HEK293 (cell line): ENCODE measurements around the gene DSN1.

Experiments
- CTCF ChIA-PET: fragments of 350-600 bp; formaldehyde crosslinking; extraction: SDS; loops from one replicate; lab custom pipeline; 2021; ENCODE audit warnings: antibody characterized with exemption; lab: Yijun Ruan, JAX
- POLR2A ChIA-PET: fragments of 300-600 bp; formaldehyde crosslinking; extraction: SDS; loops from one replicate; lab custom pipeline; 2020; ENCODE audit warnings: antibody characterized with exemption, inconsistent platforms; lab: Yijun Ruan, JAX
- H3K27ac ChIP-seq: fragments of 200-500 bp; sonication (Bioruptor generic); 2 replicates; pipeline ENCODE4 v1.5.1; 2014; ENCODE audit warnings: low read depth, low read length, control low read depth, inconsistent platforms; ENCODE audit errors: extremely low read depth
- H3K36me3 ChIP-seq, 2 experiments: fragments of 200-500 bp in 1 of 2; sonication (Bioruptor generic) in 1 of 2; 1 replicate in 1 of 2; 2 replicates in 1 of 2; pipeline ENCODE4 v1.5.1; 2014 to 2017; ENCODE audit warnings: inconsistent platforms in 2 of 2, low read length in 2 of 2; ENCODE audit not compliant: control insufficient read depth in 2 of 2, insufficient read depth in 1 of 2
- H3K4me1 ChIP-seq: fragments of 200-500 bp; sonication (Bioruptor generic); 2 replicates; pipeline ENCODE4 v1.5.1; 2014; ENCODE audit warnings: mild to moderate bottlenecking, low read length, inconsistent platforms; ENCODE audit not compliant: control insufficient read depth, insufficient read depth
- H3K4me3 ChIP-seq: 2 replicates; pipeline ENCODE4 v1.5.1; 2011; ENCODE audit warnings: low read depth, mild to moderate bottlenecking, control low read depth, low read length, moderate library complexity
- H3K9me3 ChIP-seq: fragments of 200-500 bp; sonication (Bioruptor generic); 2 replicates; pipeline ENCODE4 v1.5.1; 2014; ENCODE audit warnings: low read depth, low read length, inconsistent platforms; ENCODE audit not compliant: control insufficient read depth, insufficient read depth
- FEZF1 ChIP-seq: fragments of 450-650 bp; formaldehyde crosslinking; IDR thresholded peaks from 2 replicates; pipeline ENCODE4 v1.5.1; 2016; ENCODE audit warnings: missing biosample characterization, missing genetic modification characterization
- GLIS2 ChIP-seq: fragments of 450-650 bp; formaldehyde crosslinking; IDR thresholded peaks from 2 replicates; pipeline ENCODE4 v1.5.1; 2016; ENCODE audit warnings: missing biosample characterization, missing genetic modification characterization
- HOXC10 ChIP-seq: sonication (generic); formaldehyde crosslinking; IDR thresholded peaks from 2 replicates; pipeline ENCODE4 v1.8.1; 2023; ENCODE audit warnings: mild to moderate bottlenecking, missing genetic modification reagents
- OSR2 ChIP-seq: fragments of 450-650 bp; formaldehyde crosslinking; IDR thresholded peaks from 2 replicates; pipeline ENCODE4 v1.5.1; 2016; ENCODE audit warnings: missing biosample characterization, missing genetic modification characterization
- RBAK ChIP-seq: fragments of 450-650 bp; formaldehyde crosslinking; IDR thresholded peaks from 2 replicates; pipeline ENCODE4 v1.5.1; 2016; ENCODE audit warnings: missing biosample characterization, missing genetic modification characterization
- SCRT1 ChIP-seq: fragments of 450-650 bp; formaldehyde crosslinking; IDR thresholded peaks from 2 replicates; pipeline ENCODE4 v1.5.1; 2016; ENCODE audit warnings: missing biosample characterization, missing genetic modification characterization, borderline replicate concordance
- ZBTB21 ChIP-seq: fragments of 450-650 bp; formaldehyde crosslinking; IDR thresholded peaks from 2 replicates; pipeline ENCODE4 v1.5.1; 2017; ENCODE audit warnings: missing biosample characterization, missing genetic modification characterization
- ZFP69B ChIP-seq: fragments of 450-650 bp; formaldehyde crosslinking; IDR thresholded peaks from 2 replicates; pipeline ENCODE4 v1.5.1; 2016; ENCODE audit warnings: missing biosample characterization, missing genetic modification characterization
- ZNF121 ChIP-seq: fragments of 450-650 bp; formaldehyde crosslinking; IDR thresholded peaks from 2 replicates; pipeline ENCODE4 v1.5.1; 2016; ENCODE audit warnings: missing biosample characterization, missing genetic modification characterization
- ZNF138 ChIP-seq: fragments of 450-650 bp; formaldehyde crosslinking; IDR thresholded peaks from 2 replicates; pipeline ENCODE4 v1.5.1; 2016; ENCODE audit warnings: missing biosample characterization, missing genetic modification characterization, borderline replicate concordance
- ZNF274 ChIP-seq, 2 experiments: fragments of 200-500 bp in 1 of 2; fragments of 450-650 bp in 1 of 2; sonication (Bioruptor generic) in 1 of 2; formaldehyde crosslinking in 1 of 2; IDR thresholded peaks; 2 replicates each; pipeline versions ENCODE4 v1.5.1 to v1.6.1; 2014 to 2016; ENCODE audit warnings: borderline replicate concordance in 1 of 2, inconsistent platforms in 1 of 2, low read length in 1 of 2, missing biosample characterization in 1 of 2, missing genetic modification characterization in 1 of 2
- ZNF366 ChIP-seq: fragments of 450-650 bp; formaldehyde crosslinking; conservative IDR thresholded peaks from 2 replicates; pipeline ENCODE4 v1.5.1; 2016; ENCODE audit warnings: missing biosample characterization, missing genetic modification characterization
- ZNF391 ChIP-seq: fragments of 450-650 bp; formaldehyde crosslinking; IDR thresholded peaks from 2 replicates; pipeline ENCODE4 v1.5.1; 2016; ENCODE audit warnings: low read depth, missing biosample characterization, missing genetic modification characterization, borderline replicate concordance
- ZNF585B ChIP-seq: fragments of 450-650 bp; formaldehyde crosslinking; IDR thresholded peaks from 2 replicates; pipeline ENCODE4 v1.5.1; 2016; ENCODE audit warnings: missing biosample characterization, missing genetic modification characterization
- ZNF623 ChIP-seq: fragments of 450-650 bp; formaldehyde crosslinking; IDR thresholded peaks from 2 replicates; pipeline ENCODE4 v1.5.1; 2016; ENCODE audit warnings: missing biosample characterization, missing genetic modification characterization
- ZNF677 ChIP-seq: fragments of 450-650 bp; IDR thresholded peaks from 2 replicates; pipeline ENCODE4 v1.5.0; 2018; ENCODE audit warnings: missing biosample characterization, mild to moderate bottlenecking, missing genetic modification characterization, moderate library complexity
- TF ChIP-seq, protein P1 (sequence below): fragments of 450-650 bp; IDR thresholded peaks from 2 replicates; pipeline ENCODE4 v1.5.1; 2018; ENCODE audit warnings: missing biosample characterization, mild to moderate bottlenecking, missing genetic modification characterization
- TF ChIP-seq, protein P2 (sequence below): fragments of 450-650 bp; formaldehyde crosslinking; IDR thresholded peaks from 2 replicates; pipeline ENCODE4 v1.5.1; 2017; ENCODE audit warnings: missing biosample characterization, missing genetic modification characterization

DSN1 gene

DNA sequence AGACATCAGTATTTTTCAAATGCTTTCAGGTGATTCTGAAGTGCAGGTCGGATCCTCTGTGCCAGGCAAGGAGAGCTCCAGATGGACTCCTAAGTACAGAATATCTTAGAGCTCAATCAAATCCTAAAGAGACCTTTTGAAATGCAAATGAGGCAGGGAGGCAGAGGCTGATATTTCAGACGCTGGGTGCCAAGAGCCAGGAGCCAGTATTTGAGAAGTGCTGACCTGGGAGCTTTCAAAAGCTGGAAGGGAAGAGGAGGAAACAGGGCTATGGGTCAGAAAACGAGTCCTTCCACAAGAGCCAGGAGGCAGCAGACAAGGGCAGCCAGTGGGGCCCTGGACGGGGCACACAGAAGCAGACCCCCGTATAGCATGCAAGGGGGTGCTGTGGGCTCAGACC lies 46.1 kb upstream of the DSN1 start:
- POLR2A ChIA-PET = interaction anchor here (0.6 to 1.2 kb wide), 3 partner anchors 11 to 1092 kb away, joined by 4 to 5 read pairs (median 5); no protein-coding TSS in a partner anchor
- H3K4me1 ChIP-seq = peaks cover 7% of the 10 kb centered on the region
- no peak for TF ChIP-seq ZNF585B (tag by site-specific recombination)
- TF ChIP-seq ZNF138 = no peak
- TF ChIP-seq SCRT1 (tag by site-specific recombination) = no peak
- no peak for TF ChIP-seq RBAK (tag by site-specific recombination)
- no peak for TF ChIP-seq ZNF366 (tag by site-specific recombination)
- TF ChIP-seq GLIS2 = no peak
- no peak for TF ChIP-seq ZNF274 (IDR thresholded peaks at IDR 0.05; ENCODE audit: low read length)
- no peak for TF ChIP-seq ZNF274 (tag by site-specific recombination; IDR thresholded peaks at IDR 0.05; ENCODE audit: borderline replicate concordance)
- no peak for TF ChIP-seq HOXC10 (CRISPR knock-in tag)
- no peak for TF ChIP-seq ZFP69B (tag by site-specific recombination)
- TF ChIP-seq ZNF391 (tag by site-specific recombination) = no peak
- no peak for TF ChIP-seq ZNF623
- TF ChIP-seq, all 188 proteins: peak for 0
- Histone ChIP-seq H3K4me3 (no peak overlapping the region), H3K36me3 (peaks cover 6 to 33% of the 10 kb centered on the region in 2 experiments; a peak in 2 of 3 replicates), H3K27ac (no peak overlapping the region), H3K9me3 (no peaks in the 10 kb centered on the region)
- CTCF ChIA-PET = interaction anchor here (0.6 to 3.3 kb wide), 4 partner anchors 11 to 592 kb away, joined by 3 to 18 read pairs (median 4); no protein-coding TSS in a partner anchor

DNA sequence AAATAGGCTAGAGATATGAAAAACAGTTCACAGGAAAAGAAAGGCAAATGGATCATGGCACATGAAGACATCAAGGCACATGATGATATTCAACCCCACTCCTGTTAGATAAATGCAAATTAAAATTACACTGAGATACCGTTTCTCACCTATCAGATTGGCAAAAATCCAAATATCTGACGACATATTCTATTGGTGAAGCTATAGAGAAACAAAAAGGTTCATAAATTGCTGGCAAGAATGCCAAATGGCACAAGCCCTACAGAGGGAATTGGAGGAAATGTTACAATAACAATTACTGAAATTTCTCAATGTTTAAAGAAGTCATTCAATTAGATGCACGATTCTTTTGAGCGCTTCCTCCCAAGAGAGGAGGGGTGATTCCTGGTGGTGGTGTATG lies 45.3 kb upstream of the DSN1 start:
- CTCF ChIA-PET = interaction anchor here (1.0 to 3.3 kb wide), 5 partner anchors 10 to 45 kb away, joined by 3 to 18 read pairs (median 4); partner anchors contain the start of gene DSN1
- TF ChIP-seq, protein P1, sequence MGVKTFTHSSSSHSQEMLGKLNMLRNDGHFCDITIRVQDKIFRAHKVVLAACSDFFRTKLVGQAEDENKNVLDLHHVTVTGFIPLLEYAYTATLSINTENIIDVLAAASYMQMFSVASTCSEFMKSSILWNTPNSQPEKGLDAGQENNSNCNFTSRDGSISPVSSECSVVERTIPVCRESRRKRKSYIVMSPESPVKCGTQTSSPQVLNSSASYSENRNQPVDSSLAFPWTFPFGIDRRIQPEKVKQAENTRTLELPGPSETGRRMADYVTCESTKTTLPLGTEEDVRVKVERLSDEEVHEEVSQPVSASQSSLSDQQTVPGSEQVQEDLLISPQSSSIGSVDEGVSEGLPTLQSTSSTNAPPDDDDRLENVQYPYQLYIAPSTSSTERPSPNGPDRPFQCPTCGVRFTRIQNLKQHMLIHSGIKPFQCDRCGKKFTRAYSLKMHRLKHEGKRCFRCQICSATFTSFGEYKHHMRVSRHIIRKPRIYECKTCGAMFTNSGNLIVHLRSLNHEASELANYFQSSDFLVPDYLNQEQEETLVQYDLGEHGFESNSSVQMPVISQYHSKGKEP (tag by site-specific recombination) = no peak
- TF ChIP-seq, protein P2, sequence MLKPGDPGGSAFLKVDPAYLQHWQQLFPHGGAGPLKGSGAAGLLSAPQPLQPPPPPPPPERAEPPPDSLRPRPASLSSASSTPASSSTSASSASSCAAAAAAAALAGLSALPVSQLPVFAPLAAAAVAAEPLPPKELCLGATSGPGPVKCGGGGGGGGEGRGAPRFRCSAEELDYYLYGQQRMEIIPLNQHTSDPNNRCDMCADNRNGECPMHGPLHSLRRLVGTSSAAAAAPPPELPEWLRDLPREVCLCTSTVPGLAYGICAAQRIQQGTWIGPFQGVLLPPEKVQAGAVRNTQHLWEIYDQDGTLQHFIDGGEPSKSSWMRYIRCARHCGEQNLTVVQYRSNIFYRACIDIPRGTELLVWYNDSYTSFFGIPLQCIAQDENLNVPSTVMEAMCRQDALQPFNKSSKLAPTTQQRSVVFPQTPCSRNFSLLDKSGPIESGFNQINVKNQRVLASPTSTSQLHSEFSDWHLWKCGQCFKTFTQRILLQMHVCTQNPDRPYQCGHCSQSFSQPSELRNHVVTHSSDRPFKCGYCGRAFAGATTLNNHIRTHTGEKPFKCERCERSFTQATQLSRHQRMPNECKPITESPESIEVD (tag by site-specific recombination) = peak; percentile 54; the same call in 1 of the 2 replicates
- no peak for TF ChIP-seq ZBTB21 (tag by site-specific recombination)
- no peak for TF ChIP-seq RBAK (tag by site-specific recombination)
- 0 out of 2 replicates have a peak, but pooled peaks have one; percentile 20 for TF ChIP-seq OSR2 (tag by site-specific recombination)
- TF ChIP-seq FEZF1 (tag by site-specific recombination) = peak; percentile 44; the same call in 1 of the 2 replicates
- no peak for TF ChIP-seq ZNF677 (tag by site-specific recombination)
- TF ChIP-seq, all 188 proteins: peak for 3
- Histone ChIP-seq H3K4me1 (peaks cover 7% of the 10 kb centered on the region), H3K27ac (no peak overlapping the region), H3K9me3 (no peaks in the 10 kb centered on the region), H3K36me3 (peaks cover 9 to 34% of the 10 kb centered on the region in 2 experiments; a peak in 2 of 3 replicates), H3K4me3 (no peak overlapping the region)
- POLR2A ChIA-PET = interaction anchor here (0.7 to 1.2 kb wide), 2 partner anchors 10 to 38 kb away, joined by 4 to 5 read pairs; no protein-coding TSS in a partner anchor

DNA sequence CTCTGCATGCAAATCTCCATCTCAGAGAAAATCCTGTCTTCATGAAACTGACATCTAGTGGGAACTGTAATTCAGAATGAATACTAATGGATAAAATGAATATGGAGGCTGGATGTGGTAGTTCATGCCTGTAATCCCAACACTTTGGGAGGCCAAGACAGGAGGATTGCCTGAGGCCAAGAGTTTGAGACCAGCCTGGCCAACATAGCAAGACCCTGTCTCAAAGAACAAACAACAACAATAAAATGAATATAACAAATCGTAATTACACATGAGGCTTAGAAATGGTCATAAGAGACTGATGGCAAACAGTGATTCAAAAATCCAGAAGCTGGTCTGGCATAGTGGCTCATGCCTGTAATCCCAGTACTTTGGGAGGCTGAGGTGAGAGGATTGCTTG lies 44.6 kb upstream of the DSN1 start:
- peaks cover 7% of the 10 kb centered on the region for H3K4me1 ChIP-seq
- ChIA-PET POLR2A (no interaction called here), CTCF (interaction anchor here (1.0 to 3.3 kb wide), 3 partner anchors 9 to 44 kb away, joined by 3 to 18 read pairs (median 3); partner anchors contain the start of gene DSN1)
- H3K27ac ChIP-seq = no peak overlapping the region
- H3K4me3 ChIP-seq = no peak overlapping the region
- TF ChIP-seq, protein P2 (tag by site-specific recombination) = no peak
- peak; percentile 80 for TF ChIP-seq ZNF121 (tag by site-specific recombination)
- TF ChIP-seq, all 188 proteins: peak for 1
- Histone ChIP-seq H3K9me3 (no peaks in the 10 kb centered on the region), H3K36me3 (peaks cover 9 to 35% of the 10 kb centered on the region in 2 experiments; a peak in 2 of 3 replicates)
